Activated T-helper 1 cell treated with Interleukin-2 at 50 U/mL for 16 hours (primary cell): ENCODE data around the gene C12orf50.
"Not testable (repeated sequence)": the region's sequence is repeated elsewhere in the genome, so short reads cannot be mapped to it uniquely, and the experiment has no call there.

ENCODE experiments used
- DNase-seq: peaks from one replicate; pipeline ENCODE4 v3.0.0-alpha.2; 2020; ENCODE audit warnings: low read depth

The C12orf50 gene

DNA sequence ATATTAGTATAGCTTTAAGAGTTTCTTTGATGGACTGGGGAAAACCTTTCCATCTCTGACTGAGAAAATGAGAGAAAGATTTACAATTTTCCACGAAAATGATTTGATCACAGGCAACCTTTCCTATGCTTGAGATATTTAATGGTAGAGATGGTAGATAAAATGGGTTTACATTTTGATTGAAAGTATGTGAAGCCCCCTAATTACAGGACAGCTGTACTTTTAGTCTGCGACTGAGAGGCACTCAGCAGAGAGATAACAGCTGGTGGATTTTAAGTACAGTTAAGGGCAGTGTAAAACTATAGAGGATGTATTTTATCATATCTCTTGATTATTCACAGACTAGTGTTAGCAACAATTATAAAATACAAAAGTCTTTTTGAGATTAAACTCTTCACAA is 40.7 kb downstream of the C12orf50 start:
- DNase-seq: no peak

DNA sequence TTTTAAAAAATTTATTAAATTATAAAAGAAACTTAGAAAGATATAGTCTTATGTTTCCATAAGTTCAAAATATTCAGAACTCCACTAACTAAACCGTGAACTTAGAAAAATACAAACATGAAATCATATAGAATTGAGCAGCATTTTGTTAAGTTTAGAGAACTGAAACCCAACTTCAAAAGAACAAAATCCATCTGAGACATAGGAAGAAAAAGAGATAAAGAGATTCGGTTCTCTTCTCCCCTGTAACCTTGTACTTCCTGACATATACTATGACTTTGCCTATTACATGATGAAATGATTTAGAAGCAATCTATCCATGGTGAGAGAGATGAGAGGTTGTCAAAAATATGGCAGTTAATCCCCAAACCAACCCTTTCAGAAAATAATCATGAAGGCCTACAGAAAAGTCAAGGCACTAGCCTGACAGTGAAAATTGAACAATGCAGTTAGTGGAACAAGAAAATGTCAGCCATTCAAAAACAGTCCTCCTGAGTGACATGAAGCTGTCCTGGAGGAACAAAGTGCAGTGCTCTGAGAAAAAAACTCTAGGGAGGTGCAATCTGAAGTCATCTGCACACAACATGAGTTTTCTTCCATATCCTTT is 44.0 kb downstream of the C12orf50 start:
- no peak for DNase-seq

DNA sequence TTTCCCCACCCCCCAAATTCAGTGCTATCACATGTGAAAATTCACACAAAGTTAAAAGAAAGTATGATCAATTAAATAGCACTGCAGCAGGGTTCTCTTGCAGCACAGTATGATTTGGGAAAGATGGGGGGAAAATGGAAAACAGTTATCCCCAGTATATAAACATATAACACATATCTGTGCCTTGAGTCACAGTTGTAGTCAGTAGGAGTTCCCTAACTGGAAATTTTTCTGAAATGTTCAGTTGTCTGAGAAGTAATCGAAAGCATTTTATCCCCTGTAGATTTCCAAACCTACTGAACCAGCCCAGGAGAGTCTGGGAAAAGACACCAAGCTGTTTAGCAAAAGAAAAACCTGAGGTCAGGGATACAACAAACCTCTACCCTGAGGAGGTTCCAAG is 47.0 kb downstream of the C12orf50 start:
- no peak for DNase-seq

DNA sequence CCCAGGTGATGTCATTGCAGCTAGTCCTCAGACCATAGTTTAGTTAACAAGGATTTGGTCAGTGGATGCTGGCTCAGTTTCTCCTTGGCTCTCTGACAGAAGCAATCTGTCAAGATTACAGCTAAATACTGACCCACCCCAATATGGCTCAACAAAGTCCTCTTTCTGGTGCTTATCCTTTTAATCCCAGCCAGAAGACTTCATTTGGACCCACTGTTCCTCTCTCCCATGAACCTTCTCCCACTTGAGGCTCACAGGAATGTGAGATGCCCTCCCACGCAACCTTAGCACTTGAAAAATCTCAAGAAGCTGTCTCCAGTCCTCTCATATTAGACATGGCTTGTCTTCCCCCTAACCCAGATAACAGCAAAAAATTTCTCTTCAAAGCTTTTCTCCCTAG is 47.7 kb downstream of the C12orf50 start:
- DNase-seq: no peak

DNA sequence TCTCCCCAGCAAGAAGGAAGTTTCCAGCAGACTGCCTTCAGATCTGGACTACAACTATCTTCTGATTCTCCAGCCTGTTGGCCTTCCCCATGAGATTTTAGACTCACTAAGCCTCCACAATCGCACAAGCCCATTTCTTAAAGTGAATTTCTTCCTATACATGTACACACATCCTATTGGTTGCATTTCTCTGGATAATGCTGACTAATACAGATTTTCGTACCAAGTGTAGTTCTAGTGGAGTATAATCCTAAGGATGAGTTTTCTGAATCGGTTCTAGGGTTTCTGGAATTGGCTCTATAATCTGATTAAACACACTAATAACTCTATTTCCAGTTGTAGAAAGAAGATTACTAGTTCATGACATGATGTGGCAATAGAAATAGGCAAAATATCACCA is 53.3 kb downstream of the C12orf50 start:
- no peak for DNase-seq

DNA sequence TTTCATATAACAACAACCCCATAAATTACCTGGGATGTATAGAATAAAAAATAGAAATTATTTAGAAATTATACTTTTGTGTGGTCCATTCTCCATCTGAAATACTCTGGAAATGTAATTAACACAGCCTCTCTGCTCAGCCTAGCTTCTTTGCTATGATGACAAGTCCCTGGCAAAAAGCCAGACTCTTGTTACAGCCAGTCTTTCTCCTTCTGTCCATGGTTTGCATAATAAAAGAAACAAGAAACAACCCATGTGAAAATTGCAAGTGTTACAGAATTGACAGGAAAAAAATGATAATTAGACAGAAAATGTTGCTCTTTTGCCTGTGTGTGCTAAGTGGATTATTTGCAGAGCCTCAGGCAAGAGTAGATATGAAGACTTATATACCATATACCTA is 61.3 kb downstream of the C12orf50 start:
- DNase-seq: no peak

DNA sequence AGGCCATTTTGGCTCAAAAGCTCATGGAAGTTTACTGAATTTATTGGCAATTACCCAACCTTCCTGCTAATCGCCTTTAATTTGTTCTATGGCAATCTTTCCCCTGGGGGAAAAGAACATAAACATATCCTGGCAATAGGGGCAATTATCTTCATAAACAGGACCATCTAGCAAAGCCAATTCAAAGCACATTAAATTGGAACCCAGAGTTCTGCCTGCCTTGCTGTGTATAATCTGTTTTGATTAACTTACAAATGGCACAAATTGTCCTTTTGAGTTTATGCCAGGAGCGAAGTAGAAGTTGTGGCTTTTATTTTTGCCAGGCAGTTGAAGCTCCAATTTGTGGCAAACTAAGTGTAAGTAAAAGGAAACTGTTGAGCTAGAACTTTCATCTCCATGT is 68.6 kb downstream of the C12orf50 start:
- no peak for DNase-seq

DNA sequence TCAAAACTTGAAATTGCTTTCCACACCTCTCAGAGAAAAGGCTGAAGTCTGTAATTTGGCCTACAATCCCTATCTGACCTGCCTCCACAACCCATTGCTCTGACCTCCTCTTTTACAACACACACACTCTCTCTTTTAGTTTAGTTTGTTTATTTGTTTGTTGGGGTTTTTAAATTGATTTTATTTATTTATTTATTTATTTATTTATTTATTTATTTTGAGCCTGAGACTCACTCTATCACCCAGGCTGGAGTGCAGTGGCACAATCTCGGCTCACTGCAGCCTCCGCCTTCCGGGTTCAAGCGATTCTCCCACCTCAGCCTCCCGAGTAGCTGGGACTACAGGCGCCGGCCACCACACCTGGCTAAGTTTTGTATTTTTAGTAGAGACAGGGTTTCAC is 75.2 kb downstream of the C12orf50 start:
- not testable (repeated sequence) for DNase-seq

DNA sequence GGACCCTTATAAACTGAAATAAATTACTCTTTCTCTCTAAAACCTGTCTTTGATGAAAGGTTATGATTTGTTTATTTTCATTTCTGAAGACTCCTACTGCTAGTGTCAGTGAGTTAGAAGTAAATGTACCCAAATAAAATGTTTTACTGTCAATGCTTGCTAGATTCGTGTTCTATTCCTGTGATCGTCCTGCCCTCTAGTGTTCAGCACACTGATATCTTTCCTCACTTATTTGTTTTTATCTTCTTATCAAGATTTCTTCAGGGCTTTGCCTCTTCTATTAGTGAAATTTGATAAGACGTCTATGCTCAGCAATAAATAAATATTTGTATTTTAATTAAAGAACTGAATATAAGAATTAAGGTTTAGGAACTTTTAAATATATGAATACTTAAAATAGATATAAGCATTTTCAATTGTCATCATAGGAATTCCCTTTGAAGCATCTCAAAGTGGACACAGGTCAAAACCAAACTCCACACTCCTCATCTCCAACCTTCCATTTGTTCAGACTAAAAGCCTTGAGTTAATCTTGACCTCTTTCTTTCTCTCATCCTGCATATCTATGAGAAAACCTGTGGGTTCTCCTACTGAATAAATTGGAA is 75.8 kb downstream of the C12orf50 start:
- DNase-seq: no peak

DNA sequence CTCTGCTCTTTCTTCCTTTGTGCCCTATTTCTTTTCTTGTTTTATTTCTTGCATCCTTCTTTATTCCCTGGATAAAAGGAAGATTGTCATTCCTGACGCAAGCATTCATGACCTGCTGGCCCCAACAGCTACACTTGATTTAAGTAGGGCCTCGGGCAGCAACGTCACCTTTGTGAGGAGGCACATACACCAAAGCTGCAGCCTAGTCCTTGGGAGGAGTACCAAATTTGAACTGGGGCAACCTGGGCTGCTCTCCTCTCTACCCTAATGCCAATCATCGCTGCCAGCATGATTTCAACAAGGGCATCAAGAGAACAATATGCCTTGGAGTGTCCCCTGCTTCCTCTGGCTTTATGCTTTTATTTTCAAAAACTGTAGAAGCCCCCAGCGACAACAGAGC is 76.4 kb downstream of the C12orf50 start:
- DNase-seq: no peak

DNA sequence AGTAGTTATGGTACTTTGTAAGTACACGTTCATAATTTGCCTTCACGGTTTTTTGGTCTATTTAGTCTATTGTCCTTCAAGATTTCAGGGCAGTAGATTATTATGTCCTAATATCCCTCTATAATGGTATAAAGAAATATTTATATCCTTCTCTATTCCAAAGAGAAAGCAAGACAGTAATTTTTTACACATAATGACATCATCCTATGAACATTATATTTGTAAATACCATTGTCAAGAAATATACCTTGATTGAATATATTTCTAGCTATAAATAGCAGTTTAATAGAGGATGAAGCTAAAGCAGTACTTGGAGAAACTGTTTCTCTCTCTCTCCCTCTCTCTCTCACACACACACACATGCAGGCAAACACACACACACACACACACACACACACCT is 77.0 kb downstream of the C12orf50 start:
- no peak for DNase-seq

DNA sequence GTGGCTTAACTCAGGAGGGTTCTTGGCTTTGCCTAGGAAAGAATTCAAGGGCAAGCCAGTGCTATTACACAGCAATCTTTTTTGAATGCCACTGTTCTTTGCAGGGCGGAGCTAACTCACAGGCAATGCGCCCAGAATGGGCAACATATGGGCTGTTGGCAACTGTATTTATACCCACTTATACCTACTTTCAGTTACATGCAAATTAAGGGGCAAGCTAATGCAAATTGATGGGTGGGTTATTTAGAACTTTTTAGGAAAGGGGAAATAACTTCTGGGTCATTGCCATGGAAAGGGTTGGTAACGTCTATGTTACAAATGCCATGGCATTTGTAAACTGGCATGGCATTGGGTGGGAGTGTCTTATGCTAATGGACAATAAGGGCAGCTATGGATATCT is 85.4 kb downstream of the C12orf50 start:
- DNase-seq: no peak

DNA sequence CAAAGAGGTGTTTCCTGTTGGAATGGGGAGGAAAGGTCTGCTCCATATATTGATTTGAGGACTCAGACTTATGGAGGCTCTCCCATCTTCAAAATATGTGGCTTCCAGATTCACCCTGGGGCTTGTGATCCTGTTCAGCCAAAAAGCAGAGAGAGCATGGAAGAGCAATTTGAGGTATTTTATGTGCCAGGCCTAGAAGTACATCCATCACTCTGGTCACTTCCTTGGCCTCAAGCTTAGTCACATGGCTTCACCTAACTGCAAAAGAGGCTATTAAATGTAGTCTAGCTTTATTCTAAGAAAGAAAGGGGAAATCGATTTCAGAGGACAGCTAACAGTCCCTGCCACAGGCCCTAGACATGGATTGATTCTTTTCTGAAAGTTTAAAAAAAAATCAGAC is 86.2 kb downstream of the C12orf50 start:
- no peak for DNase-seq

DNA sequence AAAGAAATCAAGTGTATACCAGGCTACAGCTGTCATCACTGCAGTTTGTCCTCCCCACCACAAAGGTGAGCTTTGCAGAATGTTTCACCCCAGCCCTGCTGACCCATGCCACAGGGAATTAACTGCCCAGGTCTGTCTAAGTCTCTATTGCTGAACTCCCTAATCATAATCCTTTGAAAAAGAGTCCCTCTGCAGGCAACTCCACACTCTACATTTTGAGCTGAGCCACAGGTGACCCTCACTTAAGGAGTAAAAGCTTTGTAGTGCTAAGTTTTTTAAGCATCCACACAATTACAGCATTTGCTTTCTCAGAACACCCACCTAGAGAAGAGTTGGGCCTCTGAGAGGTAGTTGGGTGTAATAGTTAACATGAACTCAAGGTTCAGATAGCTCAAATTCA is 90.0 kb downstream of the C12orf50 start:
- no peak for DNase-seq

DNA sequence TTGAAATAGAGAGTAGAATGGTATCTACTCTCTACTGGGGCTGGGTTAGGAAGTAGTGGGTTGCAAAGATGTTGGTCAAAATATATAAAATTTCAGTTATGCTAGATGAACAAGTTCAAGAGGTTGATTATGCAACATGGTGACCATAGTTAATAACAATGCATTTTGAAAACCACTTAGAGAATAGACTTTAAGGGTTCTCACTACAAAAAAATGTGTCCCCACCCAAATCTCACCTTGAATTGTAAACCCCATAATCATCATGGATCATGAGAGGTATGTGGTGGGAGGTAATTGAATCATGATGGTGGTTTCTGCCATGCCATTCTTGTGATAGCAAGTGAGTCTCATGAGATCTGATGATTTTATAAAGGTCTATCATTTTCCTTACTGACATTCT is 94.0 kb downstream of the C12orf50 start:
- DNase-seq: no peak

DNA sequence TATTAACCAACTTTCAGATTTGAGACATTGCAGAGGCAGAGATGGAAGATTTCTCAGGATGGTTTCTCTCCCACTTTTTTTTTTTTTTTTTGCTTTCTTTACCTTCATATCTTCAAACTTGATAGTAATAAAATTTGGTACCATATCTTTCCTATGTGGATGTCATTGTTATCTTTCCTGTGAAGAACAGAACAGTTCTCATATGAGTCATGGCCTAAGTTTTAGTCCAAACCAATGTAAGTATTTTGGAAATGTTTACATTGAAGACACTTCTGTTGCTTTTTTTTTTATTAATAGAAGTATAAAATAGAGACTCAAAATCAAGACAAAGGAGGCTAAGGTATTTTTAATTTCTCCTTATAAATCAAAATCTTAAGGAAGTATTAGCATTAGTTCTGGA is 95.2 kb downstream of the C12orf50 start:
- DNase-seq: no peak

DNA sequence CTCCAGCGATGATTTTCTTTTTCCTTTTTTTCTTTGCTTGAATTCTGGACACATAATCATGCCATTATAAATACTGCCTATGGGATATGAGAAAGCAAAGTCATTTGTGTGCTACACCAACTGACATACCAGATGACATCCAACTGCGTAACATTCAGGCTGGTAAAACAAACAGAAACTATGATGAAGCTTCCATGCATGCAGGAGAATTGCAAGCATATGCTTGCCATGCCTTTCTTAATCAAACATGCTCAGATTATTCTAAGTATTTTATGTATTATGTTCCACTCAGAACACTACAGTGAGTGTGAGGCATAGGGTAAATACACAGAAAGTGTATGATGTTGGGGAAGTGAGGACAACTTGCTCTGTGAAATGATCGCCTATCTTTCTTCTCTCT is 97.4 kb downstream of the C12orf50 start:
- DNase-seq: no peak

DNA sequence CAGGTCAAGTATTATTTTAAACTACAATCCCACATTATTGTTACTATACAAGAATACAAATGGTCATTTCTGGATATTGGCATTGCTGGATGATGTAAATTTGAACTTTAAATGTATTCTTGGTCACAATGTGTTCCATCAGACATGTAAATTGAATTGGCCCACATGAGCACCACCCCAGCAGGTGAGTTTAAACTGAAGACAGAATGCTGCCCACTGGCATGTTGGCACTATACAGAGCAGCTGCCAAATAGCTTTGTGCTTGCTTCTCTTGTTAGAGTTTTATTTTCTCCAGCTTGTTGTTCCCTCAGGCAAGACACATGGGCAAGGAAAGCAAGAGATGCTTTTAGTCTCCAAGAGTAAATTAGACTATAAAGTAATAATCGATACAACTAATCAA is 98.6 kb downstream of the C12orf50 start:
- DNase-seq: no peak
